ENCODE data around the gene AHSP.

The AHSP gene

DNA sequence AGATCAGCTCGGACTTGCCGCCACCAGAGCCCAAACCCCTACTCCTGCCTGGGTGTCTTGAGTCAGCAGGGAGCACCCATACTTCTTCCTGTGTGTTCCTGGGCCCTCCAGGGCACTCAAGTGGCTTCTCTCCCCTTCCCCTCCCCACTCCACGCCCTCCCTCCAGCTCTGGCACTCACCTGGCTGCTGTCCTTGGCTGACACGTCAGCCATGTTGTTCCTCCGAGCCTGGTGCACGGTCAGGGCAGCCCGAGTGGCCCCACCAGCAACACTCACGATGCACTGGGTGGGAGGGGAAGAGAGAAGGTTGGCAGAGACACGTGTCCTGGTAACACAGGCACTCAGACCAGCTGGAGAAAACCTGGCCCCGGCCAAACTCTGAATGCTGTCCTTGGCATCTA, 31.0 kb upstream of the AHSP start:
- Histone ChIP-seq H4K20me1 (ENCODE audit: insufficient read depth, low read length) (no peaks in the 10 kb centered on the region), H3K27me3 (ENCODE audit: low read depth, low read length) (no peaks in the 10 kb centered on the region), H3K36me3 (replicated peaks; ENCODE audit: low read depth, low read length) (peaks cover 19% of the 10 kb centered on the region), H2AFZ (ENCODE audit: low read depth, low read length) (no peak overlapping the region), H3K9me3 (ENCODE audit: insufficient read depth, low read length) (no peaks in the 10 kb centered on the region), H3K4me3 (ENCODE audit: low read length) (no peak overlapping the region), H3K4me1 (ENCODE audit: low read length) (no peaks in the 10 kb centered on the region), H3K4me2 (ENCODE audit: low read length) (no peak overlapping the region), H3K27ac (ENCODE audit: low read length) (no peak overlapping the region), H3K9ac (ENCODE audit: low read length) (no peak overlapping the region), H3K79me2 (ENCODE audit: low read length) (no peaks in the 10 kb centered on the region)
- TF ChIP-seq, protein P1, sequence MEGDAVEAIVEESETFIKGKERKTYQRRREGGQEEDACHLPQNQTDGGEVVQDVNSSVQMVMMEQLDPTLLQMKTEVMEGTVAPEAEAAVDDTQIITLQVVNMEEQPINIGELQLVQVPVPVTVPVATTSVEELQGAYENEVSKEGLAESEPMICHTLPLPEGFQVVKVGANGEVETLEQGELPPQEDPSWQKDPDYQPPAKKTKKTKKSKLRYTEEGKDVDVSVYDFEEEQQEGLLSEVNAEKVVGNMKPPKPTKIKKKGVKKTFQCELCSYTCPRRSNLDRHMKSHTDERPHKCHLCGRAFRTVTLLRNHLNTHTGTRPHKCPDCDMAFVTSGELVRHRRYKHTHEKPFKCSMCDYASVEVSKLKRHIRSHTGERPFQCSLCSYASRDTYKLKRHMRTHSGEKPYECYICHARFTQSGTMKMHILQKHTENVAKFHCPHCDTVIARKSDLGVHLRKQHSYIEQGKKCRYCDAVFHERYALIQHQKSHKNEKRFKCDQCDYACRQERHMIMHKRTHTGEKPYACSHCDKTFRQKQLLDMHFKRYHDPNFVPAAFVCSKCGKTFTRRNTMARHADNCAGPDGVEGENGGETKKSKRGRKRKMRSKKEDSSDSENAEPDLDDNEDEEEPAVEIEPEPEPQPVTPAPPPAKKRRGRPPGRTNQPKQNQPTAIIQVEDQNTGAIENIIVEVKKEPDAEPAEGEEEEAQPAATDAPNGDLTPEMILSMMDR (IDR thresholded peaks at IDR 0.05; ENCODE audit: low read depth, low read length), result no peak
- TF ChIP-seq EZH2phosphoT487 (IDR thresholded peaks at IDR 0.05; ENCODE audit: low read depth), result no peak

DNA sequence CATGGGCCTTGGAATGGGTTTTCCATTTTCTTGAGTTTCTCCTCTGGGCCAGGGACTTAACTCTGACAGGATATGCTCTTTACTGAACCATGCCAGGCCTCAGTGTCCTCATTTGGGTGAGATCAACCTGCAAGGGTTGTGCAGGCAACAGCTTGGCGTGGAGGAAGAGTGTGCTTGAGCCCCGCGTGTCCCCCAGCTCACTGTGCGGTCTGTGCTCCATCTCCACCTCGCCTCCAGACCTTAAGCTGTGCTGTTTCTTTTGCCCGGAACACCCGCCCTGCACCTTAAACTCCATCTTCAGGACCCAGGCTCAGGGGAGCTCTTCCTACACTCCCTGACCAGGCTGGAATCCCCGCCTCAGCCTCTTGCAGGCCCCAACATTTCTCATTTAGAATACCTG, 29.2 kb upstream of the AHSP start:
- no peaks in the 10 kb centered on the region for H4K20me1 ChIP-seq (ENCODE audit: insufficient read depth, low read length)
- TF ChIP-seq, protein P1 (IDR thresholded peaks at IDR 0.05; ENCODE audit: low read depth, low read length), result no peak
- no peak for TF ChIP-seq EZH2phosphoT487 (IDR thresholded peaks at IDR 0.05; ENCODE audit: low read depth)
- no peaks in the 10 kb centered on the region for H3K4me1 ChIP-seq (ENCODE audit: low read length)
- no peak overlapping the region for H3K4me3 ChIP-seq (ENCODE audit: low read length)
- H2AFZ ChIP-seq (ENCODE audit: low read depth, low read length), result no peak overlapping the region
- H3K9me3 ChIP-seq (ENCODE audit: insufficient read depth, low read length), result no peaks in the 10 kb centered on the region
- H3K27me3 ChIP-seq (ENCODE audit: low read depth, low read length), result no peaks in the 10 kb centered on the region
- H3K9ac ChIP-seq (ENCODE audit: low read length), result no peak overlapping the region
- H3K4me2 ChIP-seq (ENCODE audit: low read length), result no peak overlapping the region
- peaks cover 10% of the 10 kb centered on the region for H3K36me3 ChIP-seq (replicated peaks; ENCODE audit: low read depth, low read length)
- no peak overlapping the region for H3K27ac ChIP-seq (ENCODE audit: low read length)
- no peaks in the 10 kb centered on the region for H3K79me2 ChIP-seq (ENCODE audit: low read length)

DNA sequence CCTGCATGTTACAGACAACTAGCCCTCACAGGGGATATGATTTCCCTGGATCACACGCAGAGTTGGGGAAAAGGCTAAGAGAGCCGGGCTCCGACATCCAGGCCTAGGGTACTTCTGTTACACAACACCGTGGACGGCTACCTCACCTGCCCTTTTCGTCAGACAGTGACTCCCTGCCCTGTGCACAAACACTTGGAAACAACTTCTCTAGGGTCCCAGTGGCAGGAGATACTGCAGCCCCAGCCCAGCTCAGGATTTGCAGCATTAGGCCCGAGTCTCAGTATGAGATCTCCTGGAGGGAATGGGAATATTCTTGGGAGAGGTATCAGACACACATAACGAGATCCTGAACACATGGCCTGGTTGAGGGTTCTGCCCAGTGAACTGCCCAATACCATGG, 27.8 kb upstream of the AHSP start:
- no peak for TF ChIP-seq EZH2phosphoT487 (IDR thresholded peaks at IDR 0.05; ENCODE audit: low read depth)
- TF ChIP-seq, protein P1 (IDR thresholded peaks at IDR 0.05; ENCODE audit: low read depth, low read length), result no peak
- Histone ChIP-seq H3K79me2 (ENCODE audit: low read length) (no peaks in the 10 kb centered on the region), H3K9ac (ENCODE audit: low read length) (no peak overlapping the region), H2AFZ (ENCODE audit: low read depth, low read length) (no peak overlapping the region), H3K27me3 (ENCODE audit: low read depth, low read length) (no peaks in the 10 kb centered on the region), H3K27ac (ENCODE audit: low read length) (no peak overlapping the region), H3K4me3 (ENCODE audit: low read length) (no peak overlapping the region), H3K36me3 (replicated peaks; ENCODE audit: low read depth, low read length) (peaks cover 9% of the 10 kb centered on the region), H3K4me1 (ENCODE audit: low read length) (peaks cover under 1% of the 10 kb centered on the region; the same call in 1 of the 2 replicates), H3K9me3 (ENCODE audit: insufficient read depth, low read length) (no peaks in the 10 kb centered on the region), H3K4me2 (ENCODE audit: low read length) (no peak overlapping the region), H4K20me1 (ENCODE audit: insufficient read depth, low read length) (no peaks in the 10 kb centered on the region)

DNA sequence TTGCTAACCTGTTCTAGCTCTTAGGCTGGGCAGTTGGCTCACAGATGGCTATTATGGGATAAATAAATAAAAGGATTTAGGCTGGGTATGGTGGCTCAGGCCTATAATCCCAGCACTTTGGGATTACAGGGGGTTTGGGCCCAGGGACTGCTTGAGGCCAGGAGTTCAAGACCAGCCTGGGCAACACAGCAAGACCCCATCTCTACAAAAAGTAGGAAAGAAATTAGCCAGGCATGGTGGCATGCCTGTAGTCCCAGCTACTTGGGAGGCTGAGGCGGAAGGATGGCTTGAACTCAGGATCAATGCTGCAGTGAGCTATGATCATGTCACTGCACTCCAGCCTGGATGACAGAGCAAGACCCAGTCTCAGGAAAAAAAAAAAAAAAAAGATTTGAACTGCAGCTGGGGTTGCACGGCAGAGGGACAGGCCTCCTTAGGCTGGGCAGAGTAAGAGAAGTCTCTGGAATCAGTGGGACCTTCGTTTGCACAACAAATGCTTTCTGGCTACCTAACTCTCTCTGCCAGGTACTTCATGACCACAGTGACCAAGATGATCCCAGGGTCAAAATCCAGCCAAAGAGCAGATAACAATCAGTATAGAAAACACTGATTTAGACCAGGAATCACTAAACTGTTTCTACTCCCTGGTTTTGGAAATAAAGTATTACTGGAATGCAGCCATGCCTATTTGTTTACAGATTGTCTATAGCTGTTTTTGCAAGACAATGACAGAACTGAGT, 26.3 kb upstream of the AHSP start:
- Histone ChIP-seq H2AFZ (ENCODE audit: low read depth, low read length) (no peak overlapping the region), H4K20me1 (ENCODE audit: insufficient read depth, low read length) (peaks cover 6% of the 10 kb centered on the region; the same call in 1 of the 2 replicates), H3K4me3 (ENCODE audit: low read length) (no peak overlapping the region), H3K27ac (ENCODE audit: low read length) (no peak overlapping the region), H3K4me1 (ENCODE audit: low read length) (peaks cover 15% of the 10 kb centered on the region), H3K79me2 (ENCODE audit: low read length) (no peaks in the 10 kb centered on the region), H3K27me3 (ENCODE audit: low read depth, low read length) (no peaks in the 10 kb centered on the region), H3K36me3 (replicated peaks; ENCODE audit: low read depth, low read length) (peaks cover 13% of the 10 kb centered on the region), H3K4me2 (ENCODE audit: low read length) (no peak overlapping the region), H3K9me3 (ENCODE audit: insufficient read depth, low read length) (no peaks in the 10 kb centered on the region), H3K9ac (ENCODE audit: low read length) (no peak overlapping the region)
- TF ChIP-seq EZH2phosphoT487 (IDR thresholded peaks at IDR 0.05; ENCODE audit: low read depth), result no peak
- TF ChIP-seq, protein P1 (IDR thresholded peaks at IDR 0.05; ENCODE audit: low read depth, low read length), result no peak
